GM18498 (cell line): ENCODE results near the gene CDC6.

Experiments
- ATAC-seq: cut with Tn5 transposase; IDR thresholded peaks from one replicate; pipeline ENCODE4 v1.9.1; 2021; ENCODE audit warnings: mild to moderate bottlenecking, moderate library complexity; ENCODE audit not compliant: unreplicated experiment

CDC6 gene

GRCh38 chr17:40350689-40351358 lies 63.1 kb downstream of the CDC6 start:
- ATAC-seq = no peak

GRCh38 chr17:40351359-40352236 lies 63.9 kb downstream of the CDC6 start:
- ATAC-seq = no peak

- ATAC-seq = no peak
Observed at GRCh38 chr17:40352237-40352778, 64.6 kb downstream of the CDC6 start.

GRCh38 chr17:40352779-40353394 lies 65.2 kb downstream of the CDC6 start:
- ATAC-seq = no peak
